CD4-positive, alpha-beta T cell treated with Interleukin-15 for 4 hours (primary cell): ENCODE results near the gene C20orf144.

Experiments
- DNase-seq: peaks from one replicate; pipeline ENCODE4 v3.0.0-alpha.2; 2020; ENCODE audit warnings: low spot score

C20orf144 gene

GRCh38 chr20:33650111-33650752, 11.9 kb upstream of the C20orf144 start:
- DNase-seq, result no peak

GRCh38 chr20:33650753-33651561, 11.2 kb upstream of the C20orf144 start:
- DNase-seq, result no peak

- no peak for DNase-seq
Observed at GRCh38 chr20:33651562-33652048, 10.5 kb upstream of the C20orf144 start.

- peak; percentile 31 for DNase-seq
Observed at GRCh38 chr20:33653218-33653899, 8.8 kb upstream of the C20orf144 start.

- DNase-seq, result no peak
Observed at GRCh38 chr20:33653900-33654596, 8.1 kb upstream of the C20orf144 start.

- DNase-seq, result no peak
Observed at GRCh38 chr20:33654680-33655161, 7.4 kb upstream of the C20orf144 start.

GRCh38 chr20:33655164-33655563, 7.0 kb upstream of the C20orf144 start:
- no peak for DNase-seq

GRCh38 chr20:33656010-33656782, 5.9 kb upstream of the C20orf144 start:
- DNase-seq, result no peak

- DNase-seq, result no peak
Observed at GRCh38 chr20:33656783-33657703, 5.1 kb upstream of the C20orf144 start.

- no peak for DNase-seq
Observed at GRCh38 chr20:33657704-33658095, 4.4 kb upstream of the C20orf144 start.

- DNase-seq, result no peak
Observed at GRCh38 chr20:33658510-33658909, 3.6 kb upstream of the C20orf144 start.

- DNase-seq, result no peak
Observed at GRCh38 chr20:33658929-33659328, 3.2 kb upstream of the C20orf144 start.

GRCh38 chr20:33659341-33660034, 2.6 kb upstream of the C20orf144 start:
- DNase-seq, result no peak

GRCh38 chr20:33660035-33660684, 2.0 kb upstream of the C20orf144 start:
- DNase-seq, result no peak

GRCh38 chr20:33660685-33661058, 1.5 kb upstream of the C20orf144 start:
- DNase-seq, result no peak

GRCh38 chr20:33663161-33664084, 1.3 kb downstream of the C20orf144 start:
- DNase-seq, result peak; percentile 78

GRCh38 chr20:33664085-33664761, 2.1 kb downstream of the C20orf144 start:
- no peak for DNase-seq
